ENCODE results near the gene SDR42E2.

Gene SDR42E2

GRCh38 chr16:22120440-22120839 is 41.9 kb upstream of the SDR42E2 start:
- TF ChIP-seq, protein P1, sequence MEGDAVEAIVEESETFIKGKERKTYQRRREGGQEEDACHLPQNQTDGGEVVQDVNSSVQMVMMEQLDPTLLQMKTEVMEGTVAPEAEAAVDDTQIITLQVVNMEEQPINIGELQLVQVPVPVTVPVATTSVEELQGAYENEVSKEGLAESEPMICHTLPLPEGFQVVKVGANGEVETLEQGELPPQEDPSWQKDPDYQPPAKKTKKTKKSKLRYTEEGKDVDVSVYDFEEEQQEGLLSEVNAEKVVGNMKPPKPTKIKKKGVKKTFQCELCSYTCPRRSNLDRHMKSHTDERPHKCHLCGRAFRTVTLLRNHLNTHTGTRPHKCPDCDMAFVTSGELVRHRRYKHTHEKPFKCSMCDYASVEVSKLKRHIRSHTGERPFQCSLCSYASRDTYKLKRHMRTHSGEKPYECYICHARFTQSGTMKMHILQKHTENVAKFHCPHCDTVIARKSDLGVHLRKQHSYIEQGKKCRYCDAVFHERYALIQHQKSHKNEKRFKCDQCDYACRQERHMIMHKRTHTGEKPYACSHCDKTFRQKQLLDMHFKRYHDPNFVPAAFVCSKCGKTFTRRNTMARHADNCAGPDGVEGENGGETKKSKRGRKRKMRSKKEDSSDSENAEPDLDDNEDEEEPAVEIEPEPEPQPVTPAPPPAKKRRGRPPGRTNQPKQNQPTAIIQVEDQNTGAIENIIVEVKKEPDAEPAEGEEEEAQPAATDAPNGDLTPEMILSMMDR (IDR thresholded peaks at IDR 0.05; ENCODE audit: borderline replicate concordance, extremely low read depth, low read length, poor library complexity, severe bottlenecking), result no peak
- no peak for TF ChIP-seq EZH2 (IDR thresholded peaks at IDR 0.05; ENCODE audit: borderline replicate concordance, low read depth, low read length, severe bottlenecking)

GRCh38 chr16:22122239-22122638 is 40.1 kb upstream of the SDR42E2 start:
- no peaks in the 10 kb centered on the region for H3K4me1 ChIP-seq (ENCODE audit: insufficient read depth, low read length)
- no peaks in the 10 kb centered on the region for H3K27me3 ChIP-seq (ENCODE audit: insufficient read depth, low read length, poor library complexity)
- ATAC-seq (ENCODE audit: insufficient read depth, low read depth) (no peak), DNase-seq (no peak)
- no peak overlapping the region for H3K27ac ChIP-seq (ENCODE audit: low read length)
- TF ChIP-seq, protein P1 (IDR thresholded peaks at IDR 0.05; ENCODE audit: borderline replicate concordance, extremely low read depth, low read length, poor library complexity, severe bottlenecking), result no peak
- no peak for TF ChIP-seq EZH2 (IDR thresholded peaks at IDR 0.05; ENCODE audit: borderline replicate concordance, low read depth, low read length, severe bottlenecking)
- 0 out of 2 replicates have a peak, but pooled peaks cover 3% of the 10 kb centered on the region for H4K20me1 ChIP-seq (ENCODE audit: insufficient read depth, low read length)
- no peak overlapping the region for H2AFZ ChIP-seq (ENCODE audit: low read depth, low read length)
- H3K4me2 ChIP-seq (ENCODE audit: insufficient read depth, low read length), result no peak overlapping the region
- no peaks in the 10 kb centered on the region for H3K9me3 ChIP-seq (ENCODE audit: insufficient read depth, low read length, severe bottlenecking)
- H3K9ac ChIP-seq (ENCODE audit: low read depth, low read length), result no peak overlapping the region
- no peaks in the 10 kb centered on the region for H3K79me2 ChIP-seq (ENCODE audit: insufficient read depth, low read length)
- no peaks in the 10 kb centered on the region for H3K36me3 ChIP-seq (ENCODE audit: insufficient read depth, low read length)
- H3K4me3 ChIP-seq (ENCODE audit: low read depth in 1 of 2, low read length in 2 of 2), result no peak overlapping the region

More at GRCh38 chr16:22120440-22120839, 41.9 kb upstream of the SDR42E2 start:
- Histone ChIP-seq H3K4me2 (ENCODE audit: insufficient read depth, low read length) (no peak overlapping the region), H3K79me2 (ENCODE audit: insufficient read depth, low read length) (no peaks in the 10 kb centered on the region), H3K4me1 (ENCODE audit: insufficient read depth, low read length) (no peaks in the 10 kb centered on the region), H3K36me3 (ENCODE audit: insufficient read depth, low read length) (no peaks in the 10 kb centered on the region), H3K27me3 (ENCODE audit: insufficient read depth, low read length, poor library complexity) (no peaks in the 10 kb centered on the region), H3K27ac (ENCODE audit: low read length) (no peak overlapping the region), H3K9me3 (ENCODE audit: insufficient read depth, low read length, severe bottlenecking) (no peaks in the 10 kb centered on the region), H4K20me1 (ENCODE audit: insufficient read depth, low read length) (0 out of 2 replicates have a peak, but pooled peaks cover 3% of the 10 kb centered on the region), H3K4me3 (ENCODE audit: low read depth in 1 of 2, low read length in 2 of 2) (no peak overlapping the region), H3K9ac (ENCODE audit: low read depth, low read length) (no peak overlapping the region), H2AFZ (ENCODE audit: low read depth, low read length) (no peak overlapping the region)
- DNase-seq (no peak), ATAC-seq (ENCODE audit: insufficient read depth, low read depth) (no peak)

- no peak overlapping the region for H3K9ac ChIP-seq (ENCODE audit: low read depth, low read length)
- no peak overlapping the region for H3K4me3 ChIP-seq (ENCODE audit: low read depth in 1 of 2, low read length in 2 of 2)
- DNase-seq (no peak), ATAC-seq (ENCODE audit: insufficient read depth, low read depth) (no peak)
- H4K20me1 ChIP-seq (ENCODE audit: insufficient read depth, low read length), result 0 out of 2 replicates have a peak, but pooled peaks cover 3% of the 10 kb centered on the region
- no peaks in the 10 kb centered on the region for H3K9me3 ChIP-seq (ENCODE audit: insufficient read depth, low read length, severe bottlenecking)
- H3K79me2 ChIP-seq (ENCODE audit: insufficient read depth, low read length), result no peaks in the 10 kb centered on the region
- H2AFZ ChIP-seq (ENCODE audit: low read depth, low read length), result no peak overlapping the region
- no peak overlapping the region for H3K4me2 ChIP-seq (ENCODE audit: insufficient read depth, low read length)
- H3K27ac ChIP-seq (ENCODE audit: low read length), result no peak overlapping the region
- no peaks in the 10 kb centered on the region for H3K4me1 ChIP-seq (ENCODE audit: insufficient read depth, low read length)
- no peaks in the 10 kb centered on the region for H3K36me3 ChIP-seq (ENCODE audit: insufficient read depth, low read length)
- no peak for TF ChIP-seq EZH2 (IDR thresholded peaks at IDR 0.05; ENCODE audit: borderline replicate concordance, low read depth, low read length, severe bottlenecking)
- TF ChIP-seq, protein P1 (IDR thresholded peaks at IDR 0.05; ENCODE audit: borderline replicate concordance, extremely low read depth, low read length, poor library complexity, severe bottlenecking), result no peak
- no peaks in the 10 kb centered on the region for H3K27me3 ChIP-seq (ENCODE audit: insufficient read depth, low read length, poor library complexity)
Measured at GRCh38 chr16:22123146-22123545, 39.2 kb upstream of the SDR42E2 start.
